GM19324 (cell line): ENCODE measurements around the gene SYCE1L.
"Not testable (repeated sequence)": the region's sequence is repeated elsewhere in the genome, so short reads cannot be mapped to it uniquely, and the experiment has no call there.

Experiments
- ATAC-seq: cut with Tn5 transposase; IDR thresholded peaks from one replicate; pipeline ENCODE4 v1.9.1; 2021; ENCODE audit warnings: mild to moderate bottlenecking, moderate library complexity; ENCODE audit not compliant: unreplicated experiment, low FRiP score

Gene SYCE1L

DNA sequence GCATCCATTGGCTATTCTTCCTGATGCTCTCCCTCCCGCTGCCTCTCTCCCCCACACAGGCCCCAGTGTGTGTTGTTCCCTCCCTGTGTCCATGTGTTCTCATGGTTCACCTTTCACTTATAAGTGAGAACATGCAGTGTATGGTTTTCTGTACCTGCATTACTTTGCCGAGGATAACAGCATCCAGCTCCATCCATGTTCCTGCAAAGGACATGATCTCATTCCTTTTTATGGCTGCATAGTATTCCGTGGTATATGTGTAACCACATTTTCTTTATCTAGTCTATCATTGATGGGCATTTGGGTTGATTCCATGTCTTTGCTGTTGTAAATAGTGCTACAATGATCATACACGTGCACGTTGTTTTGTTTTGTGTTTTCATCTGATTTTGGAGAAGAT lies 43.3 kb downstream of the SYCE1L start:
- not testable (repeated sequence) for ATAC-seq

DNA sequence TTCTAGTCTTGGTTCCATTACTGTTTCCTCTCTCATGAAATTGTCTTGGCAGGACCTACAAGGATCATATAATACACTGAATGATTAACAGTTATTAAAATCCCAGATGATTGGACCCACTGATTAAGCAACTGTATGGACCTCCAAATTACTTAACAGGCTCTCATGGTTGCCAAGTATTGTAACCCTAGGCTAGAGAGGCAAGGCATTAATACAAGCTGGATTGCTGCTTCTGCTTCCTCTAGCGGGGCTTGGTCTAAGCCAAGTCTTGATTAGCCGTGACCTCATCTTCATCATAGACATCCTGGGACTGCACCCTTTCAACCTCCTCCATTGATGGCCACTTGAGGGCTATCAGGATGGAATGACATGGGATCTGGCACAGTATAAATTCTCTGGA lies 46.9 kb downstream of the SYCE1L start:
- ATAC-seq = no peak

DNA sequence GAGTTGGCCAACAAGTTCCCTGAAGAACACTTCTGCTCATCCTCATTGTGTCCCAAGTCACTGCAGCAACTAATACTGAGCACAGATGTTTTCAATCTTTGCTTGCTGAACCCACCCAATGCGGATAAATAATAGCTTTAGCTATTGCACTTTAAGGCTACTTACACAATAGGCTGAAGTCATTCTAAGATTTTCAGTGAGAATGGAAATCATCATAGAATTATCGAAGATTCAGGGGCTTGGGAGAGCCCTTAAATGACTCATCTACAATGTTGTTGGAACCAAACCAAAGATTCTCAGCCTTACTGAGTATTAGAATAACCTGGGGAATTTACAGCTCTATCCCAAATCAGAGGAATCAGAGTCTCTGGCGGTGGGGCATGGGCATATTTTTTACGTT lies 51.2 kb downstream of the SYCE1L start:
- no peak for ATAC-seq
